OCI-LY7 (cell line): Measurements from ENCODE around the gene TPP1. TPM values are rescaled to one million over a fixed set of nuclear protein-coding genes. Genes with fewer than 3 reads are reported as not detected.
A peak's percentile ranks its signal among the peaks of the same experiment; 100 is the strongest.

Source experiments
- BruUV-seq: library from RNA; stranded (reverse); fragments of 400-500 nt; replicated peaks from 2 replicates; lab custom pipeline; 2021; lab: Mats Ljungman, UMichigan
- CTCF ChIA-PET: fragments of 300-600 bp; sonication (Branson Sonifier 250); formaldehyde crosslinking; loops from one replicate; lab custom pipeline; 2022; ENCODE audit warnings: antibody characterized with exemption; ENCODE audit not compliant: unreplicated experiment; lab: Charles Lee
- POLR2A ChIA-PET: fragments of 300-600 bp; sonication (Branson Sonifier 250); formaldehyde crosslinking; loops from one replicate; lab custom pipeline; 2022; ENCODE audit warnings: antibody characterized with exemption; lab: Charles Lee
- DNase-seq: peaks from one replicate; pipeline ENCODE4 v3.0.0-alpha.2; 2015; ENCODE audit warnings: low spot score
- H2AFZ ChIP-seq: fragments of 200-600 bp; sonication (generic), shearing (Covaris generic); 2 replicates; pipeline ENCODE4 v1.6.1; 2014; ENCODE audit warnings: mild to moderate bottlenecking, antibody characterized with exemption, low read length, moderate library complexity
- H3K27ac ChIP-seq: fragments of 200-600 bp; sonication (generic); 2 replicates; pipeline ENCODE4 v1.5.1; 2014; ENCODE audit warnings: mixed run types, low read depth, mild to moderate bottlenecking, moderate library complexity, low read length, inconsistent platforms; ENCODE audit not compliant: poor library complexity, severe bottlenecking
- H3K36me3 ChIP-seq: fragments of 200-600 bp; sonication (generic); 2 replicates; pipeline ENCODE4 v1.6.1; 2014; ENCODE audit warnings: mild to moderate bottlenecking, antibody characterized with exemption, low read length, moderate library complexity, mixed read lengths; ENCODE audit not compliant: insufficient read depth
- H3K4me1 ChIP-seq: fragments of 200-600 bp; sonication (generic); 2 replicates; pipeline ENCODE4 v1.5.1; 2014; ENCODE audit warnings: mild to moderate bottlenecking, low read length; ENCODE audit not compliant: insufficient read depth, poor library complexity, severe bottlenecking
- H3K4me2 ChIP-seq: fragments of 200-600 bp; sonication (generic); 2 replicates; pipeline ENCODE4 v1.6.1; 2014; ENCODE audit warnings: mild to moderate bottlenecking, low read length
- H3K4me3 ChIP-seq: fragments of 200-600 bp; sonication (generic); 2 replicates; pipeline ENCODE4 v1.5.1; 2014; ENCODE audit warnings: mild to moderate bottlenecking, low read depth, low read length; ENCODE audit not compliant: poor library complexity, severe bottlenecking
- H3K79me2 ChIP-seq: fragments of 200-600 bp; sonication (generic); 2 replicates; pipeline ENCODE4 v1.6.1; 2016; ENCODE audit warnings: low read depth, mild to moderate bottlenecking, low read length, moderate library complexity, mixed read lengths; ENCODE audit not compliant: insufficient read depth
- H3K9me2 ChIP-seq: fragments of 200-600 bp; sonication (generic); 2 replicates; pipeline ENCODE4 v1.6.1; 2016; ENCODE audit warnings: mild to moderate bottlenecking, low read length, mixed read lengths; ENCODE audit not compliant: insufficient read depth
- H3K9me3 ChIP-seq: fragments of 200-600 bp; sonication (generic); 2 replicates; pipeline ENCODE4 v1.6.1; 2014; ENCODE audit warnings: mild to moderate bottlenecking, mixed run types, low read length, mixed read lengths
- H4K20me1 ChIP-seq: fragments of 200-600 bp; sonication (generic); 2 replicates; pipeline ENCODE4 v1.6.1; 2014; ENCODE audit warnings: mild to moderate bottlenecking, antibody characterized with exemption, low read length, moderate library complexity, mixed read lengths; ENCODE audit not compliant: insufficient read depth
- EZH2phosphoT487 ChIP-seq: fragments of 200-600 bp; sonication (generic); IDR thresholded peaks from 2 replicates; pipeline ENCODE4 v1.6.1; 2018; ENCODE audit warnings: low read depth, borderline replicate concordance, mild to moderate bottlenecking, mixed run types, antibody characterized with exemption, low read length, moderate library complexity, mixed read lengths
- intact Hi-C: fragments of 100-400 bp; cut with micrococcal nuclease; formaldehyde crosslinking; loops from one replicate; pipeline ENCODE4 v1.10.0; 2022; ENCODE audit not compliant: unreplicated experiment
- total RNA-seq, 2 experiments: library from RNA; depleted of rRNA in 1 of 2; stranded (reverse); fragments of >200 nt in 1 of 2; shearing (Covaris generic) in 1 of 2; gene quantifications; 2 replicates each; pipeline ENCODE4 v1.2.3, GENCODE V29; 2014 to 2022
- TF ChIP-seq, protein P1 (sequence below): fragments of 200-600 bp; sonication (generic); conservative IDR thresholded peaks from 2 replicates; pipeline ENCODE4 v1.5.1; 2014; ENCODE audit warnings: mild to moderate bottlenecking, antibody characterized with exemption, low read length, moderate library complexity, mixed read lengths

Gene TPP1
- total RNA-seq, 2 experiments from 2014 or later: 16.6 to 41.1 TPM

DNA sequence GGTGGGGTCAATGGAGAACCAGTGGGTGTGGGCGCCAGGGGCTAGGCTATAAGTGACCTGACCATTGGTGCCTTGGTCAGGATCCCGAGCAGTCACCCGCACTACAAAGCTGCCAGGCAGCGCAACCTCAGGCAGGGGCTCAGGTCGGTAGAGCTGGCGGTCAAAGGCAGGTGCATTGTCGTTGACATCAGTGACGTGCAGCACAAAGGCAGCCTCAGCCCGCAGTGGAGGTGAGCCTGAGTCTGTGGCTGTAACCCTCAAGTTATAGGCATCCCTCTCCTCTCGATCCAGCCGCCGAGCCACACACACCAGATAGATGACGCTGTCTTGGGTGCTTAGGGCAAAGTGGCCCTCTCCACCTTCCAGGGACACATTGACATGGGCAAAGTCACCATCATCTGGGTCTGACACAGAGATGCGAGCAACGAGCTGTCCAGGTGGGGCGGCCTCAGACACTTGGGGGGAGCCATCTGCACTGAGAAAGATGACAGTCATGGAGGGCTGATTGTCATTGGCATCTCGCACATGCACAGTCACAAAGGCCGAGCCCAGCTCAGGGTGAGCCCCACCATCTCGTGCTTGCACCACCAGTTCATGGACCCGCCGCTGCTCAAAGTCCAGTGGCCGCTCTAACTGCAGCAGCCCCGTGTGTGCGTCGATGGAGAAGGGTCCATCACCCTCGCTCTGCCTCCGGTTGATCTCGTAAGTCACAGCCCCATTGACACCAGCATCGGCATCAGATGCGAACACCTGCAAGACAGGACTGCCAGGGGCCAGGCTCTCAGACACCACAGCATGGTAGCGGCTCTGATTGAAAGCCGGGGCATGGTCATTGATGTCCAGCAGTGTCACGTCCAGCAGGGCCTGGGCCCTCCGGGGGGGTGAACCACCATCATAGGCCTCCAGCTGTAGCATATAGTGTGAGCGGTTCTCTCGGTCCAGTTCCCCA lies 21.1 kb upstream of the TPP1 start:
- no peaks in the 10 kb centered on the region for H3K79me2 ChIP-seq
- POLR2A ChIA-PET: interaction anchor here (1.3 kb wide), 1 partner anchor 8 kb away, joined by 3 read pairs; no protein-coding TSS in a partner anchor
- TF ChIP-seq, protein P1, sequence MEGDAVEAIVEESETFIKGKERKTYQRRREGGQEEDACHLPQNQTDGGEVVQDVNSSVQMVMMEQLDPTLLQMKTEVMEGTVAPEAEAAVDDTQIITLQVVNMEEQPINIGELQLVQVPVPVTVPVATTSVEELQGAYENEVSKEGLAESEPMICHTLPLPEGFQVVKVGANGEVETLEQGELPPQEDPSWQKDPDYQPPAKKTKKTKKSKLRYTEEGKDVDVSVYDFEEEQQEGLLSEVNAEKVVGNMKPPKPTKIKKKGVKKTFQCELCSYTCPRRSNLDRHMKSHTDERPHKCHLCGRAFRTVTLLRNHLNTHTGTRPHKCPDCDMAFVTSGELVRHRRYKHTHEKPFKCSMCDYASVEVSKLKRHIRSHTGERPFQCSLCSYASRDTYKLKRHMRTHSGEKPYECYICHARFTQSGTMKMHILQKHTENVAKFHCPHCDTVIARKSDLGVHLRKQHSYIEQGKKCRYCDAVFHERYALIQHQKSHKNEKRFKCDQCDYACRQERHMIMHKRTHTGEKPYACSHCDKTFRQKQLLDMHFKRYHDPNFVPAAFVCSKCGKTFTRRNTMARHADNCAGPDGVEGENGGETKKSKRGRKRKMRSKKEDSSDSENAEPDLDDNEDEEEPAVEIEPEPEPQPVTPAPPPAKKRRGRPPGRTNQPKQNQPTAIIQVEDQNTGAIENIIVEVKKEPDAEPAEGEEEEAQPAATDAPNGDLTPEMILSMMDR: no peak
- TF ChIP-seq EZH2phosphoT487: no peak

DNA sequence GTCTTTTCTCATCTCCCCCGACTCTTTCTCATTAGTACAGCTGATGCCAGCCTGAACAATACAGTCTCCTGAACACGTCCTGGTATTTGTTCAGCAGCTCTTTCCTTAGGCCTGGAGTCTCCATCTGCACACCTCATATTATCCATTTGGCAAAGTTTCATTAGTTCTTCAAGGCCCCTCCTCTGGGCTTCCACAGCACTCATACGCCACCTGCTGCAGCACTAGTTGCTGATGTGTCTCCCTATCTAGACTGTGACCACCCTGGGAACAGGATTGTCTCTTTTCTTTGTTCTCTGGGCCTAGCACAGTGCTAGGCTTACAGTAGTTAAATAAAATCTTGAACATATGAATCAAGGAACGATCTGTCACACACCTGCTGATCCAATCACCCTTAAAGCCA lies 19.2 kb upstream of the TPP1 start:
- POLR2A ChIA-PET: interaction anchor here (0.5 to 1.3 kb wide), 3 partner anchors 8 to 12 kb away, joined by 3 to 5 read pairs (median 3); no protein-coding TSS in a partner anchor
- H3K79me2 ChIP-seq: no peaks in the 10 kb centered on the region
- H3K4me2 ChIP-seq: no peak overlapping the region
- no peaks in the 10 kb centered on the region for H3K9me3 ChIP-seq
- H3K27ac ChIP-seq: no peak overlapping the region
- BruUV-seq: no TSS peak
- H3K9me2 ChIP-seq: no peaks in the 10 kb centered on the region
- H3K4me1 ChIP-seq: no peaks in the 10 kb centered on the region
- no peak overlapping the region for H2AFZ ChIP-seq
- intact Hi-C loops: no loop called here
- CTCF ChIA-PET: interaction anchor here (0.6 kb wide), 1 partner anchor 260 kb away, joined by 3 read pairs; no protein-coding TSS in a partner anchor
- no peak overlapping the region for H3K4me3 ChIP-seq
- TF ChIP-seq, protein P1: peak; percentile 42
- no peak for TF ChIP-seq EZH2phosphoT487
- no peaks in the 10 kb centered on the region for H3K36me3 ChIP-seq
- no peak for DNase-seq
- H4K20me1 ChIP-seq: no peaks in the 10 kb centered on the region

More for the DNA sequence above, 21.1 kb upstream of the TPP1 start:
- intact Hi-C loops: no loop called here
- Histone ChIP-seq H3K9me3 (no peaks in the 10 kb centered on the region), H3K4me2 (no peak overlapping the region), H3K27ac (no peak overlapping the region), H3K4me1 (peaks cover 1% of the 10 kb centered on the region), H3K4me3 (no peak overlapping the region), H4K20me1 (no peaks in the 10 kb centered on the region), H2AFZ (no peak overlapping the region), H3K36me3 (no peaks in the 10 kb centered on the region), H3K9me2 (no peaks in the 10 kb centered on the region)
- CTCF ChIA-PET: interaction anchor here (0.6 kb wide), 1 partner anchor 132 kb away, joined by 3 read pairs; no protein-coding TSS in a partner anchor
- no TSS peak for BruUV-seq
- no peak for DNase-seq
